HCT116 (cell line): Measurements from ENCODE around the gene CES4A. TPM values are rescaled to one million over a fixed set of nuclear protein-coding genes. Genes with fewer than 3 reads are reported as not detected.
"Not testable (repeated sequence)": the region's sequence is repeated elsewhere in the genome, so short reads cannot be mapped to it uniquely, and the experiment has no call there.

Source experiments
- ATAC-seq: fragments of 200-7000 bp; cut with Tn5 transposase; 2 replicates; pipeline ENCODE4 v1.9.1; 2020; ENCODE audit warnings: mild to moderate bottlenecking, moderate library complexity
- BruUV-seq: library from RNA; stranded (reverse); fragments of 400-500 nt; replicated peaks from 2 replicates; lab custom pipeline; 2021; lab: Mats Ljungman, UMichigan
- CTCF ChIA-PET: fragments of 300-600 bp; sonication (Branson Sonifier 250); formaldehyde crosslinking; loops from one replicate; lab custom pipeline; 2021; ENCODE audit warnings: antibody characterized with exemption; lab: Charles Lee
- POLR2A ChIA-PET: fragments of 300-600, 350-600 bp; sonication (Branson Sonifier 250); formaldehyde crosslinking; loops from one replicate; lab custom pipeline; 2021; ENCODE audit warnings: antibody characterized with exemption; lab: Charles Lee
- RAD21 ChIA-PET, 2 experiments: fragments of 300-600 bp; sonication (Branson Sonifier 250); formaldehyde crosslinking; loops; one replicate each; lab custom pipeline; 2023; ENCODE audit warnings: low total read pairs in 2 of 2; ENCODE audit not compliant: uncharacterized antibody in 2 of 2, unreplicated experiment in 2 of 2, low non-redundant PET in 1 of 2; lab: Charles Lee
- DNase-seq: peaks from one replicate; pipeline ENCODE4 v3.0.0-alpha.2; 2010; ENCODE audit warnings: low read depth, low spot score
- H2AFZ ChIP-seq: fragments of 200-600 bp; shearing (Covaris generic), sonication (generic); 2 replicates; pipeline ENCODE4 v1.6.1; 2017; ENCODE audit warnings: low read depth, mixed run types, mixed read lengths, antibody characterized with exemption, low read length; ENCODE audit not compliant: poor library complexity, severe bottlenecking
- H3K27ac ChIP-seq: 2 replicates; pipeline ENCODE4 v1.5.1; 2012; ENCODE audit warnings: low read depth, low read length
- H3K27me3 ChIP-seq: fragments of 200-600 bp; sonication (generic); 2 replicates; pipeline ENCODE4 v1.6.1; 2016; ENCODE audit warnings: mixed run types, low read length, mixed read lengths; ENCODE audit not compliant: insufficient read depth
- H3K36me3 ChIP-seq, 2 experiments: fragments of 200-500 bp in 1 of 2; fragments of 200-600 bp in 1 of 2; sonication (Bioruptor generic) in 1 of 2; sonication (generic) in 1 of 2; 2 replicates each; pipeline versions ENCODE4 v1.5.1 to v1.6.1; 2014 to 2016; ENCODE audit warnings: low read length in 2 of 2, inconsistent platforms in 1 of 2, mixed read lengths in 1 of 2, mixed run types in 1 of 2; ENCODE audit not compliant: insufficient read depth in 2 of 2, control insufficient read depth in 1 of 2
- H3K4me1 ChIP-seq, 2 experiments: fragments of 200-600 bp in 1 of 2; sonication (generic) in 1 of 2; 2 replicates each; pipeline versions ENCODE4 v1.5.1 to v1.6.1; 2012 to 2017; ENCODE audit warnings: low read length in 2 of 2, inconsistent platforms in 1 of 2, mild to moderate bottlenecking in 1 of 2, mixed read lengths in 1 of 2, mixed run types in 1 of 2, moderate library complexity in 1 of 2; ENCODE audit not compliant: insufficient read depth in 2 of 2, control insufficient read depth in 1 of 2
- H3K4me2 ChIP-seq: fragments of 200-600 bp; sonication (generic); 2 replicates; pipeline ENCODE4 v1.6.1; 2017; ENCODE audit warnings: mixed run types, low read length, mixed read lengths
- H3K4me3 ChIP-seq, 2 experiments: fragments of 200-600 bp in 1 of 2; sonication (generic) in 1 of 2; replicated peaks in 1 of 2; 2 replicates each; pipeline ENCODE4 v1.5.1; 2011 to 2016; ENCODE audit warnings: low read length in 2 of 2, control low read depth in 1 of 2, low read depth in 1 of 2, mild to moderate bottlenecking in 1 of 2, mixed read lengths in 1 of 2, mixed run types in 1 of 2
- H3K79me2 ChIP-seq: fragments of 200-600 bp; sonication (generic); 2 replicates; pipeline ENCODE4 v1.6.1; 2017; ENCODE audit warnings: mild to moderate bottlenecking, mixed run types, low read length, moderate library complexity, mixed read lengths; ENCODE audit not compliant: insufficient read depth
- H3K9ac ChIP-seq: fragments of 200-600 bp; sonication (generic); 2 replicates; pipeline ENCODE4 v1.6.1; 2016; ENCODE audit warnings: low read length, mixed read lengths
- H3K9me2 ChIP-seq: fragments of 200-600 bp; sonication (generic), shearing (Covaris generic); 2 replicates; pipeline ENCODE4 v1.6.1; 2017; ENCODE audit warnings: mixed run types, mild to moderate bottlenecking, moderate library complexity; ENCODE audit not compliant: insufficient read depth
- H3K9me3 ChIP-seq, 2 experiments: fragments of 200-500 bp in 1 of 2; fragments of 200-600 bp in 1 of 2; sonication (Bioruptor generic) in 1 of 2; sonication (generic) in 1 of 2; 2 replicates each; pipeline ENCODE4 v1.6.1; 2014 to 2017; ENCODE audit warnings: low read length in 2 of 2, mixed read lengths in 2 of 2, inconsistent platforms in 1 of 2, low read depth in 1 of 2, mild to moderate bottlenecking in 1 of 2, mixed run types in 1 of 2, moderate library complexity in 1 of 2; ENCODE audit not compliant: control insufficient read depth in 1 of 2, insufficient read depth in 1 of 2
- H4K20me1 ChIP-seq: fragments of 200-600 bp; sonication (generic), shearing (Covaris generic); 2 replicates; pipeline ENCODE4 v1.6.1; 2017; ENCODE audit warnings: mixed run types, mild to moderate bottlenecking, moderate library complexity; ENCODE audit not compliant: insufficient read depth
- ATF3 ChIP-seq: IDR thresholded peaks from 2 replicates; pipeline ENCODE4 v1.6.1; 2012
- CTCF ChIP-seq, 3 experiments: fragments of 200-600 bp in 1 of 3; sonication (generic) in 1 of 3; IDR thresholded peaks in 2 of 3; conservative IDR thresholded peaks in 1 of 3; 2 replicates each; pipeline ENCODE4 v1.5.1; 2012 to 2017; ENCODE audit warnings: low read depth in 2 of 3, low read length in 2 of 3, antibody characterized with exemption in 1 of 3, borderline replicate concordance in 1 of 3, control low read depth in 1 of 3, mild to moderate bottlenecking in 1 of 3, mixed read lengths in 1 of 3, mixed run types in 1 of 3, moderate library complexity in 1 of 3; ENCODE audit not compliant: insufficient read depth in 1 of 3
- ELF1 ChIP-seq: IDR thresholded peaks from 2 replicates; pipeline ENCODE4 v1.6.1; 2012; ENCODE audit warnings: low read depth, borderline replicate concordance
- EZH2 ChIP-seq: fragments of 200-600 bp; sonication (generic); IDR thresholded peaks from 2 replicates; pipeline ENCODE4 v1.6.1; 2017; ENCODE audit warnings: antibody characterized with exemption, mixed run types
- EZH2phosphoT487 ChIP-seq: fragments of 200-600 bp; IDR thresholded peaks from 2 replicates; pipeline ENCODE4 v1.6.1; 2018; ENCODE audit warnings: antibody characterized with exemption, borderline replicate concordance
- FOSL1 ChIP-seq: IDR thresholded peaks from 2 replicates; pipeline ENCODE4 v1.6.1; 2012; ENCODE audit warnings: low read depth
- JUND ChIP-seq: IDR thresholded peaks from 2 replicates; pipeline ENCODE4 v1.6.1; 2012
- MAX ChIP-seq: IDR thresholded peaks from 2 replicates; pipeline ENCODE4 v1.6.1; 2012
- POLR2AphosphoS5 ChIP-seq: IDR thresholded peaks from 2 replicates; pipeline ENCODE4 v1.6.1; 2011; ENCODE audit warnings: mild to moderate bottlenecking, low read depth, low read length, moderate library complexity
- SP1 ChIP-seq: IDR thresholded peaks from 2 replicates; pipeline ENCODE4 v1.6.1; 2012; ENCODE audit warnings: low read depth
- SRF ChIP-seq: IDR thresholded peaks from 2 replicates; pipeline ENCODE4 v1.6.1; 2012; ENCODE audit warnings: low read depth
- YY1 ChIP-seq: IDR thresholded peaks from 2 replicates; pipeline ENCODE4 v1.6.1; 2011; ENCODE audit warnings: low read length, low read depth, moderate library complexity, mild to moderate bottlenecking; ENCODE audit not compliant: insufficient replicate concordance; ENCODE audit errors: extremely low read depth
- intact Hi-C: fragments of 100-400 bp; cut with micrococcal nuclease; formaldehyde crosslinking; loops from 2 replicates; pipeline ENCODE4 v1.10.0; 2022
- total RNA-seq: library from RNA; stranded (reverse); gene quantifications from one replicate; pipeline ENCODE4 v1.2.1, GENCODE V29; 2021; ENCODE audit not compliant: unreplicated experiment

Gene CES4A
- total RNA-seq, 1 experiment from 2014 or later: not detected

DNA sequence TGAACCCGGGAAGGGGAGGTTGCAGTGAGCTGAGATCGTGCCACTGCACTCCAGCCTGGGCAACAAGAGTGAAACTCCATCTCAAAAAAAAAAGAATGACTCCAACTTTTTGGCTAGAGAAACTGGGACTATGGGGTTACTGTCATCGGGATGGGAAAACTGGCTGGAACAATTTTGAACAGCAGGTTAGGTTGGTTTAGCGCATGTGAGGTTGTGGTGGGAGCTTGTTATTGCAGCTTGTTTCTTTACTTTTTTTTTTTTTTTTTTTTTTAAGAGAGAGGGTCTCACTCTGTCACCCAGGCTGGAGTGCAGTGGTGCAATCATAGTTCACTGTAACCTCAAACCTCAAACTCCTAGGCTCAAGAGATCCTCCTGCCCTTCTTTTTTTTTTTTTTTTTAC, 53.1 kb downstream of the CES4A start:
- ATAC-seq, H3K4me1 ChIP-seq, POLR2A ChIA-PET, H3K9me2 ChIP-seq, BruUV-seq, DNase-seq, H3K4me2 ChIP-seq, H3K9ac ChIP-seq, H3K4me3 ChIP-seq, RAD21 ChIA-PET, H3K9me3 ChIP-seq, H3K27me3 ChIP-seq, H3K27ac ChIP-seq, H2AFZ ChIP-seq: not testable (repeated sequence)
- H3K36me3 ChIP-seq: peaks cover 14 to 25% of the 10 kb centered on the region in 2 experiments; a peak in 3 of 4 replicates
- CTCF ChIA-PET: interaction anchor here (0.6 to 0.7 kb wide), 3 partner anchors 32 to 443 kb away, joined by 3 read pairs; partner anchors contain the start of genes FBXL8 and TRADD
- 0 out of 6 replicates have a peak, but pooled peaks of 1 of the 3 experiments have one; percentile 3 for TF ChIP-seq CTCF (IDR thresholded peaks at IDR 0.05 in 2 of 3, conservative IDR thresholded peaks at IDR 0.05 in 1 of 3; ENCODE audit: borderline replicate concordance in 1 of 3, insufficient read depth in 1 of 3, low read depth in 2 of 3, low read length in 2 of 3)
- H4K20me1 ChIP-seq: peaks cover 13% of the 10 kb centered on the region; the same call in 1 of the 2 replicates
- intact Hi-C loops: loop anchor here (2.0 kb wide), 1 partner anchor 13 kb away; no protein-coding TSS in a partner anchor
- peaks cover 99% of the 10 kb centered on the region for H3K79me2 ChIP-seq

- H3K27me3 ChIP-seq: no peaks in the 10 kb centered on the region
- H3K9me2 ChIP-seq: no peaks in the 10 kb centered on the region
- ATAC-seq: no peak
- DNase-seq: no peak
- H3K36me3 ChIP-seq: peaks cover 11 to 21% of the 10 kb centered on the region in 2 experiments; a peak in 3 of 4 replicates
- H3K27ac ChIP-seq: no peak overlapping the region
- H3K9me3 ChIP-seq: no peaks in the 10 kb centered on the region
- no peaks in the 10 kb centered on the region for H3K4me1 ChIP-seq
- intact Hi-C loops: loop anchor here (2.0 kb wide), 1 partner anchor 17 kb away; no protein-coding TSS in a partner anchor
- RAD21 ChIA-PET: no interaction called here
- no peak overlapping the region for H2AFZ ChIP-seq
- CTCF ChIA-PET: no interaction called here
- peaks cover 100% of the 10 kb centered on the region for H3K79me2 ChIP-seq
- no peak overlapping the region for H3K9ac ChIP-seq
- no peak overlapping the region for H3K4me3 ChIP-seq
- BruUV-seq: no TSS peak
- H4K20me1 ChIP-seq: peaks cover 11% of the 10 kb centered on the region; the same call in 1 of the 2 replicates
- H3K4me2 ChIP-seq: no peak overlapping the region
- POLR2A ChIA-PET: interaction anchor here (1.5 kb wide), 1 partner anchor 8 kb away, joined by 4 read pairs; no protein-coding TSS in a partner anchor
- TF ChIP-seq EZH2phosphoT487 (no peak), ELF1 (no peak), SP1 (no peak), YY1 (no peak), POLR2AphosphoS5 (no peak), FOSL1 (no peak), SRF (no peak), JUND (no peak), CTCF (IDR thresholded peaks at IDR 0.05 in 2 of 3, conservative IDR thresholded peaks at IDR 0.05 in 1 of 3; ENCODE audit: borderline replicate concordance in 1 of 3, insufficient read depth in 1 of 3, low read depth in 2 of 3, low read length in 2 of 3) (no peak), EZH2 (no peak), ATF3 (no peak), MAX (no peak)
These were observed 55.0 kb downstream of the CES4A start for GRCh38 chr16:67043420-67043819.
